ENCODE data around the gene TAS2R39.
"Not testable (repeated sequence)": the region's sequence is repeated elsewhere in the genome, so short reads cannot be mapped to it uniquely, and the experiment has no call there.

The TAS2R39 gene

GRCh38 chr7:143183024-143183423 is at the start of gene TAS2R39:
Gene TAS2R39, plus strand, starts transcription at chr7:143183419. Its CDS starts 0 bp downstream, at chr7:143183419.
- DNase-seq: no peak

GRCh38 chr7:143147070-143147469 is 36.1 kb upstream of the TAS2R39 start:
- DNase-seq: no peak

GRCh38 chr7:143148050-143148449 is 35.2 kb upstream of the TAS2R39 start:
- DNase-seq: no peak

GRCh38 chr7:143148651-143149050 is 34.6 kb upstream of the TAS2R39 start:
- no peak for DNase-seq

- not testable (repeated sequence) for DNase-seq
Measured at GRCh38 chr7:143150696-143151095, 32.5 kb upstream of the TAS2R39 start.

- DNase-seq: not testable (repeated sequence)
Measured at GRCh38 chr7:143158617-143159016, 24.6 kb upstream of the TAS2R39 start.

GRCh38 chr7:143171697-143172096 is 11.5 kb upstream of the TAS2R39 start:
- DNase-seq: no peak

GRCh38 chr7:143172354-143172753 is 10.9 kb upstream of the TAS2R39 start:
- peak; percentile 78 for DNase-seq

- DNase-seq: no peak
Measured at GRCh38 chr7:143176128-143176527, 7.1 kb upstream of the TAS2R39 start.

GRCh38 chr7:143177374-143178119 is 5.7 kb upstream of the TAS2R39 start:
- no peak for DNase-seq

- DNase-seq: not testable (repeated sequence)
Measured at GRCh38 chr7:143180771-143181170, 2.4 kb upstream of the TAS2R39 start.

- DNase-seq: no peak
Measured at GRCh38 chr7:143181349-143181748, 1.9 kb upstream of the TAS2R39 start.

- DNase-seq: no peak
Measured at GRCh38 chr7:143185551-143185950, 2.3 kb downstream of the TAS2R39 start.

GRCh38 chr7:143188994-143189393 is 5.8 kb downstream of the TAS2R39 start:
- no peak for DNase-seq

- no peak for DNase-seq
Measured at GRCh38 chr7:143193880-143194279, 10.7 kb downstream of the TAS2R39 start.

GRCh38 chr7:143199040-143199439 is 15.8 kb downstream of the TAS2R39 start:
- no peak for DNase-seq

GRCh38 chr7:143202161-143202560 is 18.9 kb downstream of the TAS2R39 start:
- DNase-seq: no peak

- DNase-seq: no peak
Measured at GRCh38 chr7:143203386-143203785, 20.2 kb downstream of the TAS2R39 start.

- DNase-seq: no peak
Measured at GRCh38 chr7:143205560-143206293, 22.5 kb downstream of the TAS2R39 start.

- DNase-seq: no peak
Measured at GRCh38 chr7:143210541-143210940, 27.3 kb downstream of the TAS2R39 start.

GRCh38 chr7:143213478-143213877 is 30.3 kb downstream of the TAS2R39 start:
- not testable (repeated sequence) for DNase-seq

GRCh38 chr7:143214789-143215679 is 31.8 kb downstream of the TAS2R39 start:
- peak; percentile 77 for DNase-seq

- DNase-seq: no peak
Measured at GRCh38 chr7:143216151-143216550, 32.9 kb downstream of the TAS2R39 start.
